Stimulated activated CD4-positive, alpha-beta T cell treated with anti-CD3 and anti-CD28 coated beads, Interleukin-1b, Interleukin-23, amount 100 ng/mL, for 4 hours (primary cell): ENCODE results near the gene TRIM63.

Experiments
- DNase-seq, 2 donors: peaks; one replicate each; pipeline ENCODE4 v3.0.0-alpha.2; 2020; ENCODE audit warnings: low read depth in 2 of 2

Gene TRIM63

GRCh38 chr1:26016953-26017545 is 50.4 kb downstream of the TRIM63 start:
- no peak for DNase-seq

- no peak for DNase-seq
Measured at GRCh38 chr1:26016258-26016952, 51.0 kb downstream of the TRIM63 start.

- no peak for DNase-seq
Measured at GRCh38 chr1:26015358-26015757, 52.1 kb downstream of the TRIM63 start.

- no peak for DNase-seq
Measured at GRCh38 chr1:26014179-26014578, 53.3 kb downstream of the TRIM63 start.

- no peak for DNase-seq
Measured at GRCh38 chr1:26012864-26013263, 54.6 kb downstream of the TRIM63 start.

- DNase-seq: no peak
Measured at GRCh38 chr1:26010825-26011224, 56.6 kb downstream of the TRIM63 start.

GRCh38 chr1:26009796-26010447 is 57.5 kb downstream of the TRIM63 start:
- DNase-seq: no peak

GRCh38 chr1:26006710-26007109 is 60.7 kb downstream of the TRIM63 start:
- DNase-seq: no peak

- DNase-seq: no peak
Measured at GRCh38 chr1:26005434-26006105, 61.9 kb downstream of the TRIM63 start.

- no peak for DNase-seq
Measured at GRCh38 chr1:26003756-26004155, 63.7 kb downstream of the TRIM63 start.

- no peak for DNase-seq
Measured at GRCh38 chr1:26003262-26003661, 64.2 kb downstream of the TRIM63 start.
